Ovary (tissue), 3 donors: ENCODE results near the gene PRSS27.

Experiments used
- CTCF ChIP-seq, 3 donors: fragments of 450-650 bp in 2 of 3; fragments of 200-600 bp in 1 of 3; IDR thresholded peaks; one replicate each; pipeline versions ENCODE4 v1.5.1 to v1.8.0; 2016 to 2022; ENCODE audit warnings: antibody characterized with exemption in 3 of 3, mild to moderate bottlenecking in 1 of 3
- EP300 ChIP-seq: sonication (generic); formaldehyde crosslinking; IDR thresholded peaks from one replicate; pipeline ENCODE4 v1.6.1; 2017; ENCODE audit warnings: antibody characterized with exemption
- POLR2A ChIP-seq: fragments of 450-650 bp; IDR thresholded peaks from one replicate; pipeline ENCODE4 v1.6.1; 2017; ENCODE audit warnings: antibody characterized with exemption, mild to moderate bottlenecking, moderate library complexity
- donor health status: DM: no; HTN: no; CAD: no.

GRCh38 chr16:2706085-2706484 is 13.9 kb downstream of the PRSS27 start:
- no peak for TF ChIP-seq CTCF (IDR thresholded peaks at IDR 0.05)
- TF ChIP-seq POLR2A, result no peak
- TF ChIP-seq EP300, result no peak
